Measurements from ENCODE around the gene TERT. TPM values are rescaled to one million over a fixed set of nuclear protein-coding genes. Genes with fewer than 3 reads are reported as not detected.
"Not testable (repeated sequence)": the region's sequence is repeated elsewhere in the genome, so short reads cannot be mapped to it uniquely, and the experiment has no call there.

TERT gene
- total RNA-seq, 1 donor from 2014 or later, result not detected

- TF ChIP-seq CTCF (IDR thresholded peaks at IDR 0.05), result no peak
- Mint-ChIP-seq H3K27ac (ENCODE audit: unreplicated experiment) (no peak overlapping the region), H3K27me3 (ENCODE audit: low read depth) (peaks cover 4% of the 10 kb centered on the region), H3K9me3 (ENCODE audit: low read depth) (no peaks in the 10 kb centered on the region), H3K4me1 (ENCODE audit: low read depth) (no peaks in the 10 kb centered on the region), H3K4me3 (ENCODE audit: unreplicated experiment) (no peak overlapping the region), H3K36me3 (ENCODE audit: low read depth) (no peaks in the 10 kb centered on the region)
- DNase-seq (ENCODE audit: low spot score), result no peak
These were observed 16.7 kb downstream of the TERT start for GRCh38 chr5:1278216-1278615.

GRCh38 chr5:1277781-1278180 lies 17.1 kb downstream of the TERT start:
- no peak for DNase-seq (ENCODE audit: low spot score)
- H3K4me1 Mint-ChIP-seq (ENCODE audit: low read depth), result no peaks in the 10 kb centered on the region
- no peaks in the 10 kb centered on the region for H3K9me3 Mint-ChIP-seq (ENCODE audit: low read depth)
- no peaks in the 10 kb centered on the region for H3K36me3 Mint-ChIP-seq (ENCODE audit: low read depth)
- H3K27ac Mint-ChIP-seq (ENCODE audit: unreplicated experiment), result no peak overlapping the region
- no peak for TF ChIP-seq CTCF (IDR thresholded peaks at IDR 0.05)
- H3K4me3 Mint-ChIP-seq (ENCODE audit: unreplicated experiment), result no peak overlapping the region
- peaks cover 4% of the 10 kb centered on the region for H3K27me3 Mint-ChIP-seq (ENCODE audit: low read depth)

- Mint-ChIP-seq H3K4me3 (ENCODE audit: unreplicated experiment) (no peak overlapping the region), H3K4me1 (ENCODE audit: low read depth) (no peaks in the 10 kb centered on the region), H3K27me3 (ENCODE audit: low read depth) (peaks cover 4% of the 10 kb centered on the region), H3K36me3 (ENCODE audit: low read depth) (no peaks in the 10 kb centered on the region), H3K9me3 (ENCODE audit: low read depth) (no peaks in the 10 kb centered on the region), H3K27ac (ENCODE audit: unreplicated experiment) (no peak overlapping the region)
- TF ChIP-seq CTCF (IDR thresholded peaks at IDR 0.05), result no peak
- DNase-seq (ENCODE audit: low spot score), result no peak
These were observed 17.5 kb downstream of the TERT start for GRCh38 chr5:1277331-1277730.

GRCh38 chr5:1276930-1277329 lies 17.9 kb downstream of the TERT start:
- DNase-seq (ENCODE audit: low spot score), result peak; percentile 90
- Mint-ChIP-seq H3K27ac (ENCODE audit: unreplicated experiment) (no peak overlapping the region), H3K9me3 (ENCODE audit: low read depth) (no peaks in the 10 kb centered on the region), H3K27me3 (ENCODE audit: low read depth) (peaks cover 4% of the 10 kb centered on the region), H3K4me1 (ENCODE audit: low read depth) (no peaks in the 10 kb centered on the region), H3K36me3 (ENCODE audit: low read depth) (no peaks in the 10 kb centered on the region), H3K4me3 (ENCODE audit: unreplicated experiment) (no peak overlapping the region)
- TF ChIP-seq CTCF (IDR thresholded peaks at IDR 0.05), result no peak

- not testable (repeated sequence) for H3K36me3 Mint-ChIP-seq (ENCODE audit: low read depth); DNase-seq (ENCODE audit: low spot score); H3K27me3 Mint-ChIP-seq (ENCODE audit: low read depth); H3K4me3 Mint-ChIP-seq (ENCODE audit: unreplicated experiment); H3K9me3 Mint-ChIP-seq (ENCODE audit: low read depth); H3K27ac Mint-ChIP-seq (ENCODE audit: unreplicated experiment); H3K4me1 Mint-ChIP-seq (ENCODE audit: low read depth)
These were observed 19.2 kb downstream of the TERT start for GRCh38 chr5:1275397-1276391.
